HUES64 (cell line): Measurements from ENCODE around the gene DEXI. TPM values are rescaled to one million over a fixed set of nuclear protein-coding genes. Genes with fewer than 3 reads are reported as not detected.

Experiments
- H3K27ac ChIP-seq: 2 replicates; pipeline ENCODE4 v1.7.0; 2013; ENCODE audit warnings: low read depth, low read length, inconsistent platforms
- H3K27me3 ChIP-seq: 2 replicates; pipeline ENCODE4 v1.6.1; 2013; ENCODE audit warnings: mild to moderate bottlenecking, low read length; ENCODE audit not compliant: insufficient read depth
- H3K36me3 ChIP-seq: 2 replicates; pipeline ENCODE4 v1.6.1; 2013; ENCODE audit warnings: mild to moderate bottlenecking, low read length; ENCODE audit not compliant: insufficient read depth
- H3K4me1 ChIP-seq: 2 replicates; pipeline ENCODE4 v1.6.1; 2013; ENCODE audit warnings: mild to moderate bottlenecking, low read length, moderate library complexity; ENCODE audit not compliant: insufficient read depth
- H3K4me3 ChIP-seq: 2 replicates; pipeline ENCODE4 v1.5.1; 2013; ENCODE audit warnings: mild to moderate bottlenecking, low read length, moderate library complexity
- H3K9ac ChIP-seq: 2 replicates; pipeline ENCODE4 v1.6.1; 2013; ENCODE audit warnings: mild to moderate bottlenecking, low read depth, low read length
- H3K9me3 ChIP-seq: 2 replicates; pipeline ENCODE4 v1.6.1; 2013; ENCODE audit warnings: low read depth, low read length; ENCODE audit not compliant: insufficient read depth
- WGBS: fragments of 150-250, 120-280 bp; methylation state at CpG from one replicate; pipeline ENCODE4 v1.1.7; 2013; ENCODE audit warnings: missing lambda C conversion rate; 5-methylcytosine and 5-hydroxymethylcytosine counted together
- polyA plus RNA-seq, 2 experiments: library from polyadenylated mRNA; stranded (reverse); fragments of 50-300 nt; gene quantifications; one replicate each; pipeline ENCODE4 v1.2.3, GENCODE V29; 2013

The DEXI gene
- 25.3 TPM for polyA plus RNA-seq (2013, experiment 1 of 2)
- 27.3 TPM for polyA plus RNA-seq (2013, experiment 2 of 2)

- Histone ChIP-seq H3K9me3 (no peaks in the 10 kb centered on the region), H3K27me3 (0 out of 2 replicates have a peak, but pooled peaks cover 8% of the 10 kb centered on the region), H3K36me3 (peaks cover 15% of the 10 kb centered on the region; the same call in 1 of the 2 replicates), H3K27ac (peak within 1 kb of the TSS; percentile 58; the same call in 1 of the 2 replicates), H3K9ac (peak within 1 kb of the TSS; percentile 59), H3K4me1 (peaks cover 40% of the 10 kb centered on the region), H3K4me3 (peak within 1 kb of the TSS; percentile 83)
- WGBS = 6% methylated on average over 54 of the region's 55 CpGs
Measured at GRCh38 chr16:10942352-10943063, at the start of gene DEXI. Gene DEXI (minus strand): TSS chr16:10942468. CDS start chr16:10942005, 463 bp downstream.

DNA sequence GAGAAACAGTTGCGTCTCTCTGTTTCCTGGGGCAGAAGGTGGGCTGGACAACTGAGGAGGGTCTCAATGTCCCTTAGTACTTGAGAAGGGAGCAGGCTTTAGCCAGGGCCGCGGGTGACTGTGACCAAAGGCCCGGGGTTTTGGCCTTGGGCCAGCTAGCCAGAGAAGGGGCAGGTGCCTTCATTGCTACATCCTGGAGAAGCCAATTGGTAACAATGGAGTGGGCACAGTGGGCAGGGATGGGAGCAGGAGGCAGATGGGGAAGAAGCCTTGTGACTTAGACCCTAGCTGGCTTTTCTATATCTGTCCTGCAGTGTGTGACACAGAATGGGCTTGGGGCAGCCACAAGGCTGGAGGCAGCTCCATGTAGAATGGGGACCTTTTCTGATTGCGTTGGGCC is 48.1 kb upstream of the DEXI start:
- peaks cover 6% of the 10 kb centered on the region; the same call in 1 of the 2 replicates for H3K36me3 ChIP-seq
- no peaks in the 10 kb centered on the region for H3K27me3 ChIP-seq
- H3K27ac ChIP-seq = no peak overlapping the region
- no peak overlapping the region for H3K4me3 ChIP-seq
- H3K9ac ChIP-seq = no peak overlapping the region
- WGBS = 96% methylated on average over 5 of the region's 5 CpGs
- H3K9me3 ChIP-seq = no peaks in the 10 kb centered on the region
- H3K4me1 ChIP-seq = peaks cover 11% of the 10 kb centered on the region; the same call in 1 of the 2 replicates

DNA sequence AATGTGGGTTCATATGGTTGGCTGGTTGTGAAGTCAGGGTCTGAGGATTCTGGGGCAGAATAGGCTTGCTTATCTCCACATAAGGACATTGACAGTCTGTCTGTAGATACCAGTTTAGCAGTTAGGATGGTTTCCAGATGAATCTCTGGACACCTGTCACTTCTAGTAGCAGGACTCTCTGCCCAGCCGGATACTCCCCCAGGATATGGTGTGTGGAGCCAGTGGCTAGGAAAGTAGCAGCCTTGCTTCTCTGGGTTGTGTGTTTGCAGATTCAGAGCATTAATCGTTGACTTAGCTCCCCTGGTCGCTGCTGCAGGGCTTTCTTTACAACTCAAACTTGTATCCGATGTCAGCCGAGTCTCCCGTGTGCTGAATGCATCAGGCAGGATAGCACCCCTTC is 47.3 kb upstream of the DEXI start:
- H3K9me3 ChIP-seq = no peaks in the 10 kb centered on the region
- H3K9ac ChIP-seq = no peak overlapping the region
- no peak overlapping the region for H3K27ac ChIP-seq
- H3K4me3 ChIP-seq = no peak overlapping the region
- peaks cover 11% of the 10 kb centered on the region; the same call in 1 of the 2 replicates for H3K4me1 ChIP-seq
- H3K27me3 ChIP-seq = no peaks in the 10 kb centered on the region
- WGBS = 91% methylated on average over 6 of the region's 6 CpGs
- H3K36me3 ChIP-seq = peaks cover 6% of the 10 kb centered on the region; the same call in 1 of the 2 replicates

GRCh38 chr16:10988879-10989278 is 46.6 kb upstream of the DEXI start:
- H3K36me3 ChIP-seq = peaks cover under 1% of the 10 kb centered on the region; the same call in 1 of the 2 replicates
- H3K9ac ChIP-seq = no peak overlapping the region
- H3K27ac ChIP-seq = no peak overlapping the region
- 98% methylated on average over 6 of the region's 6 CpGs for WGBS
- H3K27me3 ChIP-seq = no peaks in the 10 kb centered on the region
- H3K4me1 ChIP-seq = peaks cover 11% of the 10 kb centered on the region; the same call in 1 of the 2 replicates
- H3K9me3 ChIP-seq = no peaks in the 10 kb centered on the region
- no peak overlapping the region for H3K4me3 ChIP-seq

GRCh38 chr16:10988164-10988803 is 46.0 kb upstream of the DEXI start:
- WGBS = 75% methylated on average over 7 of the region's 7 CpGs
- H3K9me3 ChIP-seq = no peaks in the 10 kb centered on the region
- H3K27me3 ChIP-seq = no peaks in the 10 kb centered on the region
- no peak overlapping the region for H3K4me3 ChIP-seq
- H3K36me3 ChIP-seq = no peaks in the 10 kb centered on the region
- H3K27ac ChIP-seq = no peak overlapping the region
- no peak overlapping the region for H3K9ac ChIP-seq
- peaks cover 11% of the 10 kb centered on the region; the same call in 1 of the 2 replicates for H3K4me1 ChIP-seq

- Histone ChIP-seq H3K36me3 (peaks cover 5% of the 10 kb centered on the region; the same call in 1 of the 2 replicates), H3K4me3 (no peak overlapping the region)
- 95% methylated on average over 8 of the region's 11 CpGs for WGBS
Measured at GRCh38 chr16:10987361-10988163, 45.3 kb upstream of the DEXI start.

GRCh38 chr16:10984509-10984908 is 42.2 kb upstream of the DEXI start:
- H3K9me3 ChIP-seq = no peaks in the 10 kb centered on the region
- WGBS = 91% methylated on average over 6 of the region's 6 CpGs
- no peak overlapping the region for H3K9ac ChIP-seq
- peaks cover 5% of the 10 kb centered on the region; the same call in 1 of the 2 replicates for H3K36me3 ChIP-seq
- H3K27ac ChIP-seq = no peak overlapping the region
- no peak overlapping the region for H3K4me3 ChIP-seq
- H3K4me1 ChIP-seq = no peaks in the 10 kb centered on the region
- H3K27me3 ChIP-seq = no peaks in the 10 kb centered on the region

More at GRCh38 chr16:10987361-10988163, 45.3 kb upstream of the DEXI start:
- Histone ChIP-seq H3K27me3 (no peaks in the 10 kb centered on the region), H3K27ac (no peak overlapping the region), H3K9ac (no peak overlapping the region), H3K9me3 (no peaks in the 10 kb centered on the region), H3K4me1 (peaks cover 5% of the 10 kb centered on the region; the same call in 1 of the 2 replicates)

DNA sequence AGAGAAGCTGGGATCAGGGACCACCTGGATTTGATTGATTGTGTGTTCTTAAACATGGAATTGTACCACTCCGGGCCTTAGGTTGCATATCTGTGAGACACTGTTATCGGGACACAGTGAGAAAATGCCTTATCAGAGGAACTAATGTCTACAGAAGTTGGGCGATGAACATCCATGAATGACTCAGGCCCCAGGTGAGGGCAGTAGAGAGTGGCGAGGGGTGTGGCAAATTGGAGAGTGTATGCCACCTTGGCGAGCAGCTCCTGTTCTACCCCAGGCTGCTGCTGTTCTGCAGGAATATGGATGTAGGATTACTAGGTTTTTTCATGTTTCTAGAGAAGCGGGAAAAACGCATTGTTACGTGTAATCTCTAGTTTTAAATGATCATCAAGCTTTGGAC is 40.9 kb upstream of the DEXI start:
- no peak overlapping the region for H3K9ac ChIP-seq
- no peaks in the 10 kb centered on the region for H3K27me3 ChIP-seq
- H3K9me3 ChIP-seq = no peaks in the 10 kb centered on the region
- H3K36me3 ChIP-seq = peaks cover 5% of the 10 kb centered on the region; the same call in 1 of the 2 replicates
- no peak overlapping the region for H3K27ac ChIP-seq
- no peaks in the 10 kb centered on the region for H3K4me1 ChIP-seq
- H3K4me3 ChIP-seq = no peak overlapping the region
- WGBS = 94% methylated on average over 8 of the region's 8 CpGs

GRCh38 chr16:10982465-10983150 is 40.3 kb upstream of the DEXI start:
- H3K9ac ChIP-seq = no peak overlapping the region
- peaks cover 5% of the 10 kb centered on the region; the same call in 1 of the 2 replicates for H3K36me3 ChIP-seq
- H3K27ac ChIP-seq = no peak overlapping the region
- no peaks in the 10 kb centered on the region for H3K27me3 ChIP-seq
- 95% methylated on average over 15 of the region's 15 CpGs for WGBS
- no peak overlapping the region for H3K4me3 ChIP-seq
- no peaks in the 10 kb centered on the region; the same call in 1 of the 2 replicates for H3K4me1 ChIP-seq
- H3K9me3 ChIP-seq = no peaks in the 10 kb centered on the region

- 79% methylated on average over 4 of the region's 4 CpGs for WGBS
- H3K9ac ChIP-seq = no peak overlapping the region
- no peaks in the 10 kb centered on the region; the same call in 1 of the 2 replicates for H3K4me1 ChIP-seq
- H3K36me3 ChIP-seq = peaks cover 10% of the 10 kb centered on the region; the same call in 1 of the 2 replicates
- no peaks in the 10 kb centered on the region for H3K27me3 ChIP-seq
- H3K9me3 ChIP-seq = no peaks in the 10 kb centered on the region
- no peak overlapping the region for H3K27ac ChIP-seq
- H3K4me3 ChIP-seq = no peak overlapping the region
Measured at GRCh38 chr16:10981697-10982216, 39.5 kb upstream of the DEXI start.
